ENCODE data around the gene ZNF609.

GRCh38 chr15:64485796-64486195 lies 25.4 kb downstream of the ZNF609 start:
- TF ChIP-seq CTCF (IDR thresholded peaks at IDR 0.05 in 4 of 5, conservative IDR thresholded peaks at IDR 0.05 in 1 of 5) (no peak), POLR2A (IDR thresholded peaks at IDR 0.05) (no peak)

All from gastrocnemius medialis (tissue), 4 donors.